Activated T-helper 1 cell treated with anti-CD3 and anti-CD28 coated beads, Interleukin-12 subunit alpha, Interleukin-12 subunit beta, Interleukin-2, Interleukin-4 antibody, amounts not matched to agents 30 ng/mL and 10 ng/mL and 1 ng/mL, durations not matched to agents 14 hours and 24 hours and 36 hours (primary cell): ENCODE measurements around the gene NDUFB10. TPM values are rescaled to one million over a fixed set of nuclear protein-coding genes. Genes with fewer than 3 reads are reported as not detected.

ENCODE experiments used
- DNase-seq: peaks from one replicate; pipeline ENCODE4 v3.0.0; 2021; ENCODE audit warnings: low spot score
- H3K27ac Mint-ChIP-seq: one replicate; pipeline ENCODE4 v1.8.0; 2021; ENCODE audit warnings: mild to moderate bottlenecking, mixed read lengths
- H3K27me3 Mint-ChIP-seq: one replicate; pipeline ENCODE4 v1.8.0; 2022; ENCODE audit warnings: mild to moderate bottlenecking, moderate library complexity, mixed read lengths; ENCODE audit not compliant: insufficient read depth
- H3K36me3 Mint-ChIP-seq: one replicate; pipeline ENCODE4 v1.8.0; 2021; ENCODE audit warnings: low read depth, mixed read lengths
- H3K4me1 Mint-ChIP-seq: one replicate; pipeline ENCODE4 v1.8.0; 2021; ENCODE audit warnings: low read depth, mixed read lengths
- H3K4me3 Mint-ChIP-seq: one replicate; pipeline ENCODE4 v1.8.0; 2021; ENCODE audit warnings: mild to moderate bottlenecking, moderate library complexity, mixed read lengths
- H3K9me3 Mint-ChIP-seq: one replicate; pipeline ENCODE4 v1.8.0; 2021; ENCODE audit warnings: mixed read lengths
- intact Hi-C: fragments of 100-400 bp; cut with micrococcal nuclease; formaldehyde crosslinking; loops from one replicate; pipeline ENCODE4 v1.15.1; 2024
- total RNA-seq: library from RNA; stranded (reverse); gene quantifications from 2 replicates; pipeline ENCODE4 v1.2.3, GENCODE V29; 2022

Gene NDUFB10
- total RNA-seq, 1 donor from 2014 or later, result 138 TPM

DNA sequence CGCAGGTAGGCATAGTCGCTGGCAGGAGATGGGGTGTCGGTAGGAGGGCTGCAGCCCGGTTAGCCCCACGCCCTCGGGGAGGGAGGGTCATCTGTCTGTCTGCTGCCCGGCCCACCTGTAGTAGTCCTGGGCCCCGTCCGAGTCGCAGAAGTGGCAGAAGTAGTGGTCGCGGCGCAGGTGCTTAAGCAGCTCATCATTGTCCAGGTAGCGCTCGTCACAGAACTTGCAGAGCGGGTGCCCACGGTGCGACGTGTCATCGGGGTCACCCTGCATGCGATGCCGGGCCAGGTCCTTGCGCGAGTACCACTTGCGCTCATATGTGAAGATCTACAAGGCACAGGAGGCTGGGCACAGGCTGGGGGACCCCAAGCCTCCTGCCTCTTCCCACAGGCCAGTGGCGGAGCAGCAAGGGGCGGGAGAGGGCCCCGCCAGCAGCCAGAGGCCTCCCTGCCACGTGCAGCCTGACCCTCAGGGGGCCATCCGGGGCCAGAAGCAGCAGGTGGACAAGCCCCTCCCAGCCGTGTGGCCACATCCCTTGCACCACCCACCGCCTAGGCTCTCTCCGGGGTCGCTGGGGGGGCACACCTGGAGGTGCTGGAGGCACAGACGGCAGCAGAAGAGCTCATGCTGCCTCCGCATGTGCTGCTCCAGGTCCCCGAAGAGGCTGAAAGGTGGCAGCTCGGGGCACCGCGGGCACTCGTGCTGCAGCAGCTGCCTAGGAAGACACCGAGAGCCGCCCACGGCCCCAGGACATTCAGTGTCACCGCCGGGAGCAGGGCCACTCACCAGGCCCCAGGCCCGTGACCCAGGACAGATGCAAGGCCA lies 43.3 kb downstream of the NDUFB10 start:
- Mint-ChIP-seq H3K9me3 (no peaks in the 10 kb centered on the region), H3K27me3 (no peaks in the 10 kb centered on the region), H3K4me1 (peaks cover 7% of the 10 kb centered on the region), H3K27ac (no peak overlapping the region), H3K4me3 (no peak overlapping the region), H3K36me3 (peaks cover 15% of the 10 kb centered on the region)
- DNase-seq, result no peak
- intact Hi-C loops, result no loop called here

DNA sequence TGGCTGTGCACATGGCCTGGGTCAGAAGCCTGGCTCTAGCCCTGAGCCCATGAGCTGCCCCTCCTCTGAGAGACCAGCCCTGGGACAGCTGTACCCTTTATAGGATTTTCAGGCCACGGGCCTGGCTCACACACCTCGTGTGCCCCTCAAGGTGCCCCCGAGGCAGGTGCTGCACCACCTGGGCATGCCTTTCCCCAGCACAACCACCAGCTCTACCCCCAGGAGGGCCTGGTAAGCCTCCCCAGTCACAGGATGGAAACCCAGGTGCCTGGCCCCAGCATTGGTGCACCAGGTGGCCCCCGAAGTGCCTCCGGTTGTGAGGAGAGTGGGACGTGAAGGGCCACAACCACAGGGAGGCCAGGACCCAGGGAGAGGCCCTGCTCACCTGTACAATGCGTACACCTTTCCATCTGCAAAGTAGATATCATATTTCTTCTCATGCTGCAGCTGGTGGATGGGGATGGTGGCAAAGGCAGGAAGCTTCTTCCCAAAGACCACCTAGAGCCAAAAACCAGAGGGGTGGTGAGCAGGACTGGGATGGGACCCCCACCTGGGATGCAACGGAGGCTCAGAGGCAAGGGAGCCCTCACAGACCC lies 44.0 kb downstream of the NDUFB10 start:
- H3K36me3 Mint-ChIP-seq, result peaks cover 13% of the 10 kb centered on the region
- H3K27ac Mint-ChIP-seq, result no peak overlapping the region
- H3K9me3 Mint-ChIP-seq, result no peaks in the 10 kb centered on the region
- no peak overlapping the region for H3K4me3 Mint-ChIP-seq
- peaks cover 14% of the 10 kb centered on the region for H3K4me1 Mint-ChIP-seq
- no peak for DNase-seq
- intact Hi-C loops, result no loop called here
- H3K27me3 Mint-ChIP-seq, result no peaks in the 10 kb centered on the region

DNA sequence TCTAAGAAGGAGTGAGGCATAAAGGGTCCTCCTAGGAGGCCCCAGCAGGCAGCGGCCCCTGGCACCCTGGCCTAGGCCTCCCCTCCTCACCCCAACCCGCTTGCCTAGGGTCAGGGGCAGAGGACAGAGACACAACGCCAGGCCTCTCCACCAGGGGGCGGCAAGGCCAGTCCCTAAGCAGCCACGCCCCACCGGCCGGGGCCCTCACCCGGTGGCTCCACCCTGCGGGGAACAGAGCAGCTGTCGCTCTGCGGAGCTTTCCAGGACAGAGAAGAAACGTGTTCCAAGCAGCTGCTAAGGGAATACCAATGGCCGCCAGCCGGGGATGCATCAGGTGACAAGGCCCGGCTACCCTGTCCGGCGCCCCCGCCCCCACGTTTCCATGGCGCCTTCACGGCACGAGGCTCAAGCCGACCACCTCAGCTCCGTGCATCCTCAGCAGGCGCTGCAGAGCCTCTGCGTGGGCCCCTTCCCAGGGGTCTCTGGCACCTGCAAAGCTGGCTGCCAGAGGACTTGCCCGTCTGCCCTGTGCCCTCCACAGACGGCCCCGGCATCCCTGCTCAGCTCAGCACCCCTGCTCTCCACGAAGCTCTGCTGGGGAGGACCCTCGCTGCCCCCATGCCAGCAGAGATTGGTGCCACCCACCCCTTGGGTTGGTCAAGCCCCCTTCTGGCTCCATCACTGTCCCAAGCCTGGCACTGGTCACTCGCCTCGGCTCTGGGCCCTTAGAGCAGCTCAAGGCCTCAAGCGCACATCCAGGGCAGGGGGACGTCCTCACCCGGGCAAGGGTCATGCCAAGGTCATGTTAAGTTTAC lies 44.7 kb downstream of the NDUFB10 start:
- Mint-ChIP-seq H3K36me3 (peaks cover 17% of the 10 kb centered on the region), H3K27me3 (no peaks in the 10 kb centered on the region), H3K4me3 (no peak overlapping the region), H3K27ac (no peak overlapping the region), H3K9me3 (no peaks in the 10 kb centered on the region), H3K4me1 (peaks cover 19% of the 10 kb centered on the region)
- intact Hi-C loops, result loop anchor here (1.0 kb wide), 2 partner anchors 8 to 136 kb away; no protein-coding TSS in a partner anchor
- peak; percentile 84 for DNase-seq

GRCh38 chr16:2004795-2005517 lies 45.6 kb downstream of the NDUFB10 start:
- H3K4me1 Mint-ChIP-seq, result peaks cover 20% of the 10 kb centered on the region
- no peak overlapping the region for H3K4me3 Mint-ChIP-seq
- H3K9me3 Mint-ChIP-seq, result no peaks in the 10 kb centered on the region
- H3K27ac Mint-ChIP-seq, result no peak overlapping the region
- intact Hi-C loops, result loop anchor here (1.0 kb wide), 2 partner anchors 9 to 135 kb away; no protein-coding TSS in a partner anchor
- H3K36me3 Mint-ChIP-seq, result peaks cover 17% of the 10 kb centered on the region
- no peaks in the 10 kb centered on the region for H3K27me3 Mint-ChIP-seq
- no peak for DNase-seq

DNA sequence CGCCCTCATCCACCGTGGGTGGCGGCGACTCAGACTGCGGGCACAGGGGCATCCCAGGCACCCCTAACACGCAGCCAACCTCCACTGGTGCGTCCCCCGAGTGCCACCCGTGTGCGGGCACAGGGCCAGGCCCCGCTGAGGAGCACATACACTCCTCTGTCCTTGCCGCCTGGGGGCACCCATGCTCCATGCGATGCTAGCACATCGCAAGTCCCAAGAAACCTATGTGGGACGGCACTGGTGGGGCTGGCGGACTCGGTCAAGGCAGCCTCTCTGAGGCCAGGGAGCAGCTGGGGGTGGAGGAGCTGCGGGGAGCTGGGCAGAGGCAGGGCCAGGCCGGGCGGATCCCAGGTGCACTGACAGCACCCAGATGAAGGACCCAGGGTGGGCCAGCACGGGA lies 46.3 kb downstream of the NDUFB10 start:
- Mint-ChIP-seq H3K27ac (no peak overlapping the region), H3K27me3 (no peaks in the 10 kb centered on the region), H3K9me3 (no peaks in the 10 kb centered on the region), H3K36me3 (peaks cover 21% of the 10 kb centered on the region), H3K4me1 (peaks cover 26% of the 10 kb centered on the region), H3K4me3 (peak overlapping the region; percentile 68)
- intact Hi-C loops, result no loop called here
- DNase-seq, result no peak

- peaks cover 26% of the 10 kb centered on the region for H3K4me1 Mint-ChIP-seq
- peak overlapping the region; percentile 44 for H3K27ac Mint-ChIP-seq
- intact Hi-C loops, result no loop called here
- no peak overlapping the region for H3K4me3 Mint-ChIP-seq
- no peaks in the 10 kb centered on the region for H3K27me3 Mint-ChIP-seq
- H3K9me3 Mint-ChIP-seq, result no peaks in the 10 kb centered on the region
- no peak for DNase-seq
- peaks cover 18% of the 10 kb centered on the region for H3K36me3 Mint-ChIP-seq
Observed at GRCh38 chr16:2006317-2006716, 47.0 kb downstream of the NDUFB10 start.

GRCh38 chr16:2007081-2007836 lies 47.9 kb downstream of the NDUFB10 start:
- Mint-ChIP-seq H3K27ac (peak overlapping the region; percentile 80), H3K4me3 (peak overlapping the region; percentile 91), H3K9me3 (no peaks in the 10 kb centered on the region), H3K36me3 (peaks cover 17% of the 10 kb centered on the region), H3K4me1 (peaks cover 26% of the 10 kb centered on the region), H3K27me3 (no peaks in the 10 kb centered on the region)
- no peak for DNase-seq
- intact Hi-C loops, result no loop called here

- no peaks in the 10 kb centered on the region for H3K9me3 Mint-ChIP-seq
- no peaks in the 10 kb centered on the region for H3K27me3 Mint-ChIP-seq
- DNase-seq, result no peak
- intact Hi-C loops, result no loop called here
- H3K4me1 Mint-ChIP-seq, result peaks cover 26% of the 10 kb centered on the region
- H3K4me3 Mint-ChIP-seq, result peak overlapping the region; percentile 91
- H3K27ac Mint-ChIP-seq, result peak overlapping the region; percentile 86
- peaks cover 14% of the 10 kb centered on the region for H3K36me3 Mint-ChIP-seq
Observed at GRCh38 chr16:2008009-2008526, 48.7 kb downstream of the NDUFB10 start.

DNA sequence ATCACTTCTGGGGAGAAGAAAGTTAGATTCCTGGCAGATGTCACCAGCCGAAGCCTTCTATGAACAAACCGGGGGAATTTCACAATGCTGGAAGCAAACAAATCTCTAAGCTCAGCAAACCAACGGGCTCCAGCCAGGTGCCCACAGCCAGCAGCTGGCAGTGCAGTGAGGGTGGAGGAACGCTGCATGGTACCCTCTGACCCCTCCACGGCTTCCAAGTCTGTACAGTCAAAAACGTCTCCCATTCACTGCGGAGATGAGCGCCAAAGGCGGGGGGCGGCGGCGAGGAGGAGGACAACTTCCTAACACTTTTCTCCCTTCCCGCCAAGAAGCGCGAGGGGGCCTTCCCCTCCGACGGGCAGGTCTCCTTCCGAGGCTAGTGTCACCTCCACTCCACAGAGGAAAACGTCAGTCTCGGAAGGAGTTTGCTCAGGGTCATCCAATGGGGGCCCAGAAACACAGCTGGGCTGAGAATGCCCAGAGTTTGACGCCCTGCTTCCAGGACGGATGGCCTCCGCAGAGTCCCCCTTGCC lies 49.4 kb downstream of the NDUFB10 start:
- intact Hi-C loops, result loop anchor here (1.0 kb wide), 3 partner anchors 15 to 39 kb away; partner anchors contain the start of genes NTHL1 and TSC2
- H3K36me3 Mint-ChIP-seq, result peaks cover 14% of the 10 kb centered on the region
- no peaks in the 10 kb centered on the region for H3K27me3 Mint-ChIP-seq

DNA sequence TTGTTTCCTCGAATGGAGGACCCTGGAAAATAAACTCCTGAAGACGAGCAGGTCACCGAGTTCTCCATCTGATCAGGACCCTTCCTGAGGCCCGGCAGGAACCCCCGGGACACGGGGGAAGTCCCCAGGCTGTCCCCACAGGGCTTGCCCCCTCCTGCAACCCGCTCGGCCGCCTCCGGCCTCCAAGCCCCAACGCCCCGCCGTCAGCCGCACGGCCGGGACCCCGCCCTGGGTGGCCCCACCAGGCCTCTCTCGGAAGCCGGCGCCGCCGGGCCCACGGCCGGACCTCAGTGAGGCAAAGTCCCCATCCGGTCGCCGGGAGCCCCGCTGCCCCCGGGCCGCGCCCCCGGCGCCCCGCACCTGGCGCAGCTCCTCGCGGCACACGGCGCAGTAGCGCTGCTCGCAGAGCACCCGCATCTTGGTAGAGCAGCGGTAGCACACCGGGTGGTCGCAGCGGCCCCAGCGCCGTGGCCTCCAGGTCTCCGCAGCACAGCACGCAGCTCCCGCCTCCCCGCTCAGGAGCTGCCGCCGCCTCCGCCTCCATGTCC lies 49.9 kb downstream of the NDUFB10 start:
- Mint-ChIP-seq H3K9me3 (no peaks in the 10 kb centered on the region), H3K4me1 (peaks cover 26% of the 10 kb centered on the region), H3K36me3 (peaks cover 14% of the 10 kb centered on the region), H3K27ac (peak overlapping the region; percentile 86), H3K4me3 (peak overlapping the region; percentile 91), H3K27me3 (no peaks in the 10 kb centered on the region)
- no peak for DNase-seq
- intact Hi-C loops, result loop anchor here (1.0 kb wide), 3 partner anchors 14 to 38 kb away; partner anchors contain the start of genes NTHL1 and TSC2

More for the DNA sequence above, 49.4 kb downstream of the NDUFB10 start:
- Mint-ChIP-seq H3K27ac (peak overlapping the region; percentile 86), H3K9me3 (no peaks in the 10 kb centered on the region), H3K4me3 (peak overlapping the region; percentile 91), H3K4me1 (peaks cover 26% of the 10 kb centered on the region)
- no peak for DNase-seq
